Gastroesophageal sphincter (tissue), 3 donors: ENCODE results near the gene SLC25A45.

Experiments
- EP300 ChIP-seq: sonication (generic); formaldehyde crosslinking; IDR thresholded peaks from one replicate; pipeline ENCODE4 v1.6.1; 2017; ENCODE audit warnings: antibody characterized with exemption, mild to moderate bottlenecking
- TF ChIP-seq, protein P1 (sequence below), 4 experiments: fragments of 200-600 bp in 2 of 4; fragments of 450-650 bp in 2 of 4; sonication (generic) in 1 of 4; IDR thresholded peaks; one replicate each; pipeline ENCODE4 v1.5.1; 2017 to 2019; ENCODE audit warnings: antibody characterized with exemption in 4 of 4, mild to moderate bottlenecking in 2 of 4, moderate library complexity in 2 of 4

DNA sequence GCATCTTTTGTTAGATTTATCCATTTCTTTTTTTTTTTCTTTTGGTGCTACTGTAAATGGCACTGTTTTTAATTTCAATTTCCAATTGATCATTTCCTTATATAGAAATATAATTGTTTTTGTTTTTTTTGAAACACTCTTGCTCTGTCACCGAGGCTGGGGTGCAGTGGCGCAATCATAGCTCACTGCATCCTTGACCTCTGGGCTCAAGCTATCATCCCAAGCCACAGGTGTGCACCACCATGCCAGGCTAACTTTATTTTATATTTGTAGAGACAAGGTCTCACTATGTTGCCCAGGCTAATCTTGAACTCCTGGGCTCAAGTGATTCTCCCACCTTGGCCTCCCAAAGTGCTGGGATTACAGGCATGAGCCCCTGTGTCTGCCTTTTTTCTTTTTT lies 20.3 kb upstream of the SLC25A45 start:
- TF ChIP-seq EP300: no peak
- TF ChIP-seq, protein P1, sequence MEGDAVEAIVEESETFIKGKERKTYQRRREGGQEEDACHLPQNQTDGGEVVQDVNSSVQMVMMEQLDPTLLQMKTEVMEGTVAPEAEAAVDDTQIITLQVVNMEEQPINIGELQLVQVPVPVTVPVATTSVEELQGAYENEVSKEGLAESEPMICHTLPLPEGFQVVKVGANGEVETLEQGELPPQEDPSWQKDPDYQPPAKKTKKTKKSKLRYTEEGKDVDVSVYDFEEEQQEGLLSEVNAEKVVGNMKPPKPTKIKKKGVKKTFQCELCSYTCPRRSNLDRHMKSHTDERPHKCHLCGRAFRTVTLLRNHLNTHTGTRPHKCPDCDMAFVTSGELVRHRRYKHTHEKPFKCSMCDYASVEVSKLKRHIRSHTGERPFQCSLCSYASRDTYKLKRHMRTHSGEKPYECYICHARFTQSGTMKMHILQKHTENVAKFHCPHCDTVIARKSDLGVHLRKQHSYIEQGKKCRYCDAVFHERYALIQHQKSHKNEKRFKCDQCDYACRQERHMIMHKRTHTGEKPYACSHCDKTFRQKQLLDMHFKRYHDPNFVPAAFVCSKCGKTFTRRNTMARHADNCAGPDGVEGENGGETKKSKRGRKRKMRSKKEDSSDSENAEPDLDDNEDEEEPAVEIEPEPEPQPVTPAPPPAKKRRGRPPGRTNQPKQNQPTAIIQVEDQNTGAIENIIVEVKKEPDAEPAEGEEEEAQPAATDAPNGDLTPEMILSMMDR (IDR thresholded peaks at IDR 0.05): no peak
